ENCODE data around the gene DUSP28. TPM values are rescaled to one million over a fixed set of nuclear protein-coding genes. Genes with fewer than 3 reads are reported as not detected.
"Not testable (repeated sequence)": the region's sequence is repeated elsewhere in the genome, so short reads cannot be mapped to it uniquely, and the experiment has no call there.

Gene DUSP28
- total RNA-seq, 1 donor from 2014 or later = 8.9 TPM

- no peak overlapping the region for H3K4me3 ChIP-seq
- no peak overlapping the region for H3K4me2 ChIP-seq
- no peak overlapping the region for H2AFZ ChIP-seq (replicated peaks)
- H3K36me3 ChIP-seq = peaks cover 7% of the 10 kb centered on the region
- H4K20me1 ChIP-seq (ENCODE audit: low read depth) = no peaks in the 10 kb centered on the region
- H3K4me1 ChIP-seq = no peaks in the 10 kb centered on the region
- H3K36me3 Mint-ChIP-seq = peaks cover 43% of the 10 kb centered on the region
- H3K27me3 ChIP-seq = no peaks in the 10 kb centered on the region
- H3K9ac ChIP-seq = no peak overlapping the region
- no peak for DNase-seq (ENCODE audit: low spot score)
- no peaks in the 10 kb centered on the region for H3F3A ChIP-seq (ENCODE audit: low read depth)
- TF ChIP-seq CTCF (IDR thresholded peaks at IDR 0.05) = no peak
- no peak for TF ChIP-seq EZH2phosphoT487 (IDR thresholded peaks at IDR 0.05)
- no peak for TF ChIP-seq EZH2 (IDR thresholded peaks at IDR 0.05)
- H3K27me3 Mint-ChIP-seq (ENCODE audit: insufficient read depth, low read depth) = no peaks in the 10 kb centered on the region
- H3K79me2 ChIP-seq (ENCODE audit: low read depth) = no peaks in the 10 kb centered on the region
- H3K27ac Mint-ChIP-seq = no peak overlapping the region
- H3K9me3 ChIP-seq (ENCODE audit: low read depth) = peaks cover 13% of the 10 kb centered on the region
- no peak overlapping the region for H3K4me3 Mint-ChIP-seq
- H3K4me1 Mint-ChIP-seq = no peaks in the 10 kb centered on the region
- no peak overlapping the region for H3K27ac ChIP-seq
- H3K9me3 Mint-ChIP-seq = peaks cover 57% of the 10 kb centered on the region
Observed at GRCh38 chr2:240531038-240531437, 29.1 kb upstream of the DUSP28 start.

- Mint-ChIP-seq H3K4me3 (no peak overlapping the region), H3K4me1 (no peaks in the 10 kb centered on the region), H3K27me3 (ENCODE audit: insufficient read depth, low read depth) (peaks cover 2% of the 10 kb centered on the region), H3K9me3 (peaks cover 49% of the 10 kb centered on the region), H3K36me3 (peaks cover 36% of the 10 kb centered on the region), H3K27ac (no peak overlapping the region)
- no peaks in the 10 kb centered on the region for H3K79me2 ChIP-seq (ENCODE audit: low read depth)
- H3F3A ChIP-seq (ENCODE audit: low read depth) = no peaks in the 10 kb centered on the region
- H3K27me3 ChIP-seq = no peaks in the 10 kb centered on the region
- H3K4me2 ChIP-seq = no peak overlapping the region
- TF ChIP-seq EZH2 (IDR thresholded peaks at IDR 0.05) = no peak
- TF ChIP-seq EZH2phosphoT487 (IDR thresholded peaks at IDR 0.05) = no peak
- TF ChIP-seq CTCF (IDR thresholded peaks at IDR 0.05) = no peak
- no peak overlapping the region for H3K9ac ChIP-seq
- no peaks in the 10 kb centered on the region for H4K20me1 ChIP-seq (ENCODE audit: low read depth)
- no peak for DNase-seq (ENCODE audit: low spot score)
- H2AFZ ChIP-seq (replicated peaks) = no peak overlapping the region
- no peak overlapping the region for H3K4me3 ChIP-seq
- no peak overlapping the region for H3K27ac ChIP-seq
- no peaks in the 10 kb centered on the region for H3K4me1 ChIP-seq
- peaks cover 13% of the 10 kb centered on the region for H3K9me3 ChIP-seq (ENCODE audit: low read depth)
- peaks cover 7% of the 10 kb centered on the region for H3K36me3 ChIP-seq
Observed at GRCh38 chr2:240532031-240532775, 28.0 kb upstream of the DUSP28 start.

GRCh38 chr2:240538031-240538780 is 22.0 kb upstream of the DUSP28 start:
- H3K36me3 Mint-ChIP-seq = peaks cover 26% of the 10 kb centered on the region
- Histone ChIP-seq H3K4me3 (no peak overlapping the region), H3F3A (ENCODE audit: low read depth) (no peaks in the 10 kb centered on the region)

GRCh38 chr2:240539101-240539500 is 21.1 kb upstream of the DUSP28 start:
- not testable (repeated sequence) for H3K4me3 Mint-ChIP-seq; H3K4me1 ChIP-seq; DNase-seq (ENCODE audit: low spot score); H3K27me3 ChIP-seq; H3K27me3 Mint-ChIP-seq (ENCODE audit: insufficient read depth, low read depth); H3K9ac ChIP-seq; H3F3A ChIP-seq (ENCODE audit: low read depth); H3K4me2 ChIP-seq; H4K20me1 ChIP-seq (ENCODE audit: low read depth); H3K9me3 Mint-ChIP-seq; H3K27ac ChIP-seq; H3K27ac Mint-ChIP-seq; H3K36me3 ChIP-seq; H3K4me1 Mint-ChIP-seq; H2AFZ ChIP-seq (replicated peaks); H3K79me2 ChIP-seq (ENCODE audit: low read depth); H3K9me3 ChIP-seq (ENCODE audit: low read depth); H3K4me3 ChIP-seq
- peaks cover 28% of the 10 kb centered on the region for H3K36me3 Mint-ChIP-seq

More at GRCh38 chr2:240538031-240538780, 22.0 kb upstream of the DUSP28 start:
- no peaks in the 10 kb centered on the region for H4K20me1 ChIP-seq (ENCODE audit: low read depth)
- no peak for TF ChIP-seq CTCF (IDR thresholded peaks at IDR 0.05)
- TF ChIP-seq EZH2 (IDR thresholded peaks at IDR 0.05) = no peak
- no peak for TF ChIP-seq EZH2phosphoT487 (IDR thresholded peaks at IDR 0.05)
- Mint-ChIP-seq H3K4me1 (no peaks in the 10 kb centered on the region), H3K27me3 (ENCODE audit: insufficient read depth, low read depth) (peaks cover 5% of the 10 kb centered on the region), H3K9me3 (peaks cover 6% of the 10 kb centered on the region), H3K4me3 (no peak overlapping the region), H3K27ac (no peak overlapping the region)
- no peaks in the 10 kb centered on the region for H3K79me2 ChIP-seq (ENCODE audit: low read depth)
- H3K27ac ChIP-seq = no peak overlapping the region
- no peak overlapping the region for H3K9ac ChIP-seq
- no peaks in the 10 kb centered on the region for H3K4me1 ChIP-seq
- no peaks in the 10 kb centered on the region for H3K36me3 ChIP-seq
- no peak overlapping the region for H2AFZ ChIP-seq (replicated peaks)
- no peaks in the 10 kb centered on the region for H3K9me3 ChIP-seq (ENCODE audit: low read depth)
- no peak for DNase-seq (ENCODE audit: low spot score)
- H3K27me3 ChIP-seq = no peaks in the 10 kb centered on the region
- no peak overlapping the region for H3K4me2 ChIP-seq
